22Rv1 (cell line): ENCODE data around the gene IFNA8.

Experiments
- CTCF ChIP-seq: fragments of 450-650 bp; IDR thresholded peaks from 2 replicates; pipeline ENCODE4 v1.5.1; 2017; ENCODE audit warnings: mild to moderate bottlenecking
- ZFX ChIP-seq: fragments of 450-650 bp; IDR thresholded peaks from 2 replicates; pipeline ENCODE4 v1.6.1; 2017; ENCODE audit warnings: antibody characterized with exemption, borderline replicate concordance

GRCh38 chr9:21413151-21413550 lies 4.2 kb downstream of the IFNA8 start:
- no peak for TF ChIP-seq CTCF
- TF ChIP-seq ZFX, result no peak
